ENCODE data around the gene POLR3E.

- no peak for TF ChIP-seq POLR2AphosphoS5 (IDR thresholded peaks at IDR 0.05; ENCODE audit: low read depth, low read length)
- no peak for TF ChIP-seq TAF1 (IDR thresholded peaks at IDR 0.05; ENCODE audit: borderline replicate concordance, low read depth, low read length)
- TF ChIP-seq POLR2A (IDR thresholded peaks at IDR 0.05; ENCODE audit: low read depth, low read length), result no peak
Observed at GRCh38 chr16:22267764-22268163, 29.4 kb upstream of the POLR3E start.

All from GM12892 (cell line).